Neural progenitor cell (in vitro differentiated cells): Measurements from ENCODE around the gene RAB6A. TPM values are rescaled to one million over a fixed set of nuclear protein-coding genes. Genes with fewer than 3 reads are reported as not detected.
"Not testable (repeated sequence)": the region's sequence is repeated elsewhere in the genome, so short reads cannot be mapped to it uniquely, and the experiment has no call there.

Source experiments
- DNase-seq: peaks from one replicate; pipeline ENCODE4 v3.0.0-alpha.2; 2016; ENCODE audit warnings: low spot score
- H2AFZ ChIP-seq: fragments of 200-600 bp; sonication (generic); replicated peaks from 2 replicates; pipeline ENCODE4 v1.6.1; 2016; ENCODE audit warnings: antibody characterized with exemption
- H3F3A ChIP-seq: fragments of 200-600 bp; sonication (generic); 2 replicates; pipeline ENCODE4 v1.6.1; 2016; ENCODE audit warnings: antibody characterized with exemption, low read depth
- H3K27ac ChIP-seq: fragments of 200-600 bp; sonication (generic); 2 replicates; pipeline ENCODE4 v1.5.1; 2016; ENCODE audit warnings: mild to moderate bottlenecking
- H3K27me3 ChIP-seq: fragments of 200-600 bp; sonication (generic); 2 replicates; pipeline ENCODE4 v1.6.1; 2016; ENCODE audit warnings: mild to moderate bottlenecking, moderate library complexity
- H3K36me3 ChIP-seq: fragments of 200-600 bp; sonication (generic); 2 replicates; pipeline ENCODE4 v1.5.1; 2016
- H3K4me1 ChIP-seq: fragments of 200-600 bp; sonication (generic); 2 replicates; pipeline ENCODE4 v1.6.1; 2016; ENCODE audit warnings: mixed run types
- H3K4me2 ChIP-seq: fragments of 200-600 bp; sonication (generic); 2 replicates; pipeline ENCODE4 v1.6.1; 2016
- H3K4me3 ChIP-seq: fragments of 200-600 bp; sonication (generic); 2 replicates; pipeline ENCODE4 v1.5.1; 2016
- H3K79me2 ChIP-seq: fragments of 200-600 bp; sonication (generic); 2 replicates; pipeline ENCODE4 v1.6.1; 2016; ENCODE audit warnings: low read depth
- H3K9ac ChIP-seq: fragments of 200-600 bp; sonication (generic); 2 replicates; pipeline ENCODE4 v1.6.1; 2016
- H3K9me3 ChIP-seq: fragments of 200-600 bp; sonication (generic); 2 replicates; pipeline ENCODE4 v1.5.1; 2016; ENCODE audit warnings: low read depth
- H4K20me1 ChIP-seq: fragments of 200-600 bp; sonication (generic); 2 replicates; pipeline ENCODE4 v1.6.1; 2016; ENCODE audit warnings: low read depth
- H3K27ac Mint-ChIP-seq: 3 replicates; pipeline ENCODE4 v1.8.0; 2021; ENCODE audit warnings: mixed read lengths
- H3K27me3 Mint-ChIP-seq: 2 replicates; pipeline ENCODE4 v1.8.0; 2022; ENCODE audit warnings: low read depth, mild to moderate bottlenecking, inconsistent platforms, moderate library complexity, mixed read lengths; ENCODE audit not compliant: insufficient read depth
- H3K36me3 Mint-ChIP-seq: 3 replicates; pipeline ENCODE4 v1.8.0; 2021; ENCODE audit warnings: mixed read lengths
- H3K4me1 Mint-ChIP-seq: 3 replicates; pipeline ENCODE4 v1.8.0; 2021; ENCODE audit warnings: mixed read lengths
- H3K4me3 Mint-ChIP-seq: 3 replicates; pipeline ENCODE4 v1.8.0; 2021; ENCODE audit warnings: mild to moderate bottlenecking, moderate library complexity, mixed read lengths
- H3K9me3 Mint-ChIP-seq: 3 replicates; pipeline ENCODE4 v1.8.0; 2020; ENCODE audit warnings: mixed read lengths
- EZH2 ChIP-seq: fragments of 200-600 bp; sonication (generic); IDR thresholded peaks from 2 replicates; pipeline ENCODE4 v1.6.1; 2017; ENCODE audit warnings: antibody characterized with exemption, mild to moderate bottlenecking, moderate library complexity
- EZH2phosphoT487 ChIP-seq: fragments of 200-600 bp; sonication (generic); IDR thresholded peaks from 2 replicates; pipeline ENCODE4 v1.6.1; 2017; ENCODE audit warnings: antibody characterized with exemption
- total RNA-seq: library from RNA; depleted of rRNA; stranded (reverse); fragments of >200 nt; gene quantifications from 2 replicates; pipeline ENCODE4 v1.2.3, GENCODE V29; 2015; ENCODE audit warnings: low replicate concordance
- TF ChIP-seq, protein P1 (sequence below): fragments of 200-600 bp; sonication (generic); IDR thresholded peaks from 2 replicates; pipeline ENCODE4 v1.5.1; 2017; ENCODE audit warnings: antibody characterized with exemption, mild to moderate bottlenecking

The RAB6A gene
- total RNA-seq, 1 donor from 2014 or later: 54.7 TPM

- Mint-ChIP-seq H3K4me1 (peaks cover 23% of the 10 kb centered on the region), H3K36me3 (peaks cover 11% of the 10 kb centered on the region), H3K27ac (no peak overlapping the region), H3K9me3 (no peaks in the 10 kb centered on the region), H3K4me3 (peak overlapping the region; percentile 58), H3K27me3 (no peaks in the 10 kb centered on the region)
- no peaks in the 10 kb centered on the region for H3K27me3 ChIP-seq
- peaks cover 9% of the 10 kb centered on the region for H3F3A ChIP-seq
- H3K9me3 ChIP-seq: no peaks in the 10 kb centered on the region
- H3K4me3 ChIP-seq: no peak overlapping the region
- H3K36me3 ChIP-seq: no peaks in the 10 kb centered on the region
- H3K79me2 ChIP-seq: peaks cover 95% of the 10 kb centered on the region
- H2AFZ ChIP-seq: no peak overlapping the region
- H3K4me2 ChIP-seq: no peak overlapping the region
- peaks cover 22% of the 10 kb centered on the region for H3K4me1 ChIP-seq
- peaks cover 38% of the 10 kb centered on the region for H4K20me1 ChIP-seq
- no peak overlapping the region for H3K27ac ChIP-seq
- no peak for TF ChIP-seq EZH2
- no peak for DNase-seq
- no peak overlapping the region for H3K9ac ChIP-seq
Measured at GRCh38 chr11:73755670-73756069, 5.2 kb downstream of the RAB6A start.

- Histone ChIP-seq H3K9me3 (no peaks in the 10 kb centered on the region), H3K27me3 (no peaks in the 10 kb centered on the region), H3K4me2 (no peak overlapping the region), H4K20me1 (peaks cover 38% of the 10 kb centered on the region), H3K9ac (no peak overlapping the region), H3F3A (no peaks in the 10 kb centered on the region), H2AFZ (no peak overlapping the region), H3K4me1 (peaks cover 16% of the 10 kb centered on the region), H3K27ac (no peak overlapping the region), H3K36me3 (no peaks in the 10 kb centered on the region), H3K79me2 (peaks cover 97% of the 10 kb centered on the region), H3K4me3 (no peak overlapping the region)
- H3K36me3 Mint-ChIP-seq: peaks cover 8% of the 10 kb centered on the region
- H3K9me3 Mint-ChIP-seq: no peaks in the 10 kb centered on the region
- no peak for DNase-seq
- TF ChIP-seq, protein P1, sequence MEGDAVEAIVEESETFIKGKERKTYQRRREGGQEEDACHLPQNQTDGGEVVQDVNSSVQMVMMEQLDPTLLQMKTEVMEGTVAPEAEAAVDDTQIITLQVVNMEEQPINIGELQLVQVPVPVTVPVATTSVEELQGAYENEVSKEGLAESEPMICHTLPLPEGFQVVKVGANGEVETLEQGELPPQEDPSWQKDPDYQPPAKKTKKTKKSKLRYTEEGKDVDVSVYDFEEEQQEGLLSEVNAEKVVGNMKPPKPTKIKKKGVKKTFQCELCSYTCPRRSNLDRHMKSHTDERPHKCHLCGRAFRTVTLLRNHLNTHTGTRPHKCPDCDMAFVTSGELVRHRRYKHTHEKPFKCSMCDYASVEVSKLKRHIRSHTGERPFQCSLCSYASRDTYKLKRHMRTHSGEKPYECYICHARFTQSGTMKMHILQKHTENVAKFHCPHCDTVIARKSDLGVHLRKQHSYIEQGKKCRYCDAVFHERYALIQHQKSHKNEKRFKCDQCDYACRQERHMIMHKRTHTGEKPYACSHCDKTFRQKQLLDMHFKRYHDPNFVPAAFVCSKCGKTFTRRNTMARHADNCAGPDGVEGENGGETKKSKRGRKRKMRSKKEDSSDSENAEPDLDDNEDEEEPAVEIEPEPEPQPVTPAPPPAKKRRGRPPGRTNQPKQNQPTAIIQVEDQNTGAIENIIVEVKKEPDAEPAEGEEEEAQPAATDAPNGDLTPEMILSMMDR: no peak
- TF ChIP-seq EZH2phosphoT487 (no peak), EZH2 (no peak)
- no peaks in the 10 kb centered on the region for H3K27me3 Mint-ChIP-seq
- H3K27ac Mint-ChIP-seq: no peak overlapping the region
- H3K4me1 Mint-ChIP-seq: peaks cover 15% of the 10 kb centered on the region
- no peak overlapping the region for H3K4me3 Mint-ChIP-seq
Measured at GRCh38 chr11:73753938-73754337, 6.9 kb downstream of the RAB6A start.

GRCh38 chr11:73752903-73753302 lies 8.0 kb downstream of the RAB6A start:
- Histone ChIP-seq H3K27me3 (no peaks in the 10 kb centered on the region), H3K4me3 (no peak overlapping the region), H3K27ac (no peak overlapping the region), H2AFZ (no peak overlapping the region), H3K4me1 (peaks cover 6% of the 10 kb centered on the region), H4K20me1 (peaks cover 36% of the 10 kb centered on the region), H3K4me2 (no peak overlapping the region), H3K36me3 (no peaks in the 10 kb centered on the region), H3K9me3 (no peaks in the 10 kb centered on the region), H3K9ac (no peak overlapping the region), H3F3A (no peaks in the 10 kb centered on the region), H3K79me2 (peaks cover 97% of the 10 kb centered on the region)
- peaks cover 8% of the 10 kb centered on the region for H3K36me3 Mint-ChIP-seq
- H3K4me3 Mint-ChIP-seq: no peak overlapping the region
- peak; percentile 5 for DNase-seq
- H3K27ac Mint-ChIP-seq: peak overlapping the region; percentile 26
- TF ChIP-seq EZH2phosphoT487: no peak
- TF ChIP-seq EZH2: no peak
- TF ChIP-seq, protein P1: no peak
- peaks cover 4% of the 10 kb centered on the region for H3K4me1 Mint-ChIP-seq
- H3K27me3 Mint-ChIP-seq: no peaks in the 10 kb centered on the region
- H3K9me3 Mint-ChIP-seq: no peaks in the 10 kb centered on the region

DNA sequence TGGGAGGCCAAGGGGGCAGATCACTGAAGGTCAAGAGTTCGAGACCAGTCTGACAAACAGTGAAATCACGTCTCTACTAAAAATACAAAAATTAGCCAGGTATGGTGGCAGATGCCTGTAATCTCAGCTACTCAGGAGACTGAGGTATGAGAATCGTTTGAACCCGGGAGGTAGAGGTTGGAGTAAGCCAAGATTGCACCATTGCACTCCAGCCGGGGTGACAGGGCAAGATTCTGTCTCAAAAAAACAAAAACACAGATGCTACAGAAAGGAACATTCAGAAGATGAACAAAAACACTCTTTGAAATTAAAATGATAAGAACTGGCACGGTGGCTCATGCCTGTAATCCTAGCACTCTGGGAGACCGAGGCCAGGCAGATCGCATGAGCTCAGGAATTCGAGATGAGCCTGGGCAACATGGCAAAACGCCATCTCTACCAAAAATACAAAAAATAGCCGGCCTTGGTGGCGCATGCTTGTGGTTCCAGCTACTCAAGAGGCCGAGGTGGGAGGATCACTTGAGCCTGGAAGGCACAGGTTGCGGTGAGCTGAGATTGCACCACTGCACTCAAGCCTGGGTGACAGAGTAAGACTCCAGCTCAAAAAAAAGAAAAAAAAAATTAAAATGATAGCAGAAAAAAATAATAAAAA lies 8.5 kb downstream of the RAB6A start:
- H3K9me3 Mint-ChIP-seq: no peaks in the 10 kb centered on the region
- Histone ChIP-seq H3F3A (no peaks in the 10 kb centered on the region), H2AFZ (no peak overlapping the region), H3K79me2 (peaks cover 97% of the 10 kb centered on the region), H3K9me3 (no peaks in the 10 kb centered on the region), H3K4me1 (no peaks in the 10 kb centered on the region), H3K4me2 (no peak overlapping the region), H3K9ac (no peak overlapping the region), H3K36me3 (no peaks in the 10 kb centered on the region), H3K27me3 (no peaks in the 10 kb centered on the region), H3K4me3 (no peak overlapping the region), H3K27ac (no peak overlapping the region), H4K20me1 (peaks cover 41% of the 10 kb centered on the region)
- DNase-seq: no peak
- H3K36me3 Mint-ChIP-seq: peaks cover 8% of the 10 kb centered on the region
- H3K4me3 Mint-ChIP-seq: no peak overlapping the region
- TF ChIP-seq, protein P1: no peak
- TF ChIP-seq EZH2: no peak
- no peak for TF ChIP-seq EZH2phosphoT487
- no peaks in the 10 kb centered on the region for H3K4me1 Mint-ChIP-seq
- H3K27ac Mint-ChIP-seq: no peak overlapping the region
- no peaks in the 10 kb centered on the region for H3K27me3 Mint-ChIP-seq

- H3K9me3 Mint-ChIP-seq, H3K36me3 Mint-ChIP-seq: not testable (repeated sequence)
Measured at GRCh38 chr11:73750862-73751261, 10.0 kb downstream of the RAB6A start.

More at GRCh38 chr11:73750862-73751261, 10.0 kb downstream of the RAB6A start:
- Histone ChIP-seq H4K20me1 (peaks cover 47% of the 10 kb centered on the region), H3K79me2 (peaks cover 97% of the 10 kb centered on the region)
- H3K36me3 ChIP-seq, H3K27me3 Mint-ChIP-seq, H3K9ac ChIP-seq, H3K4me3 ChIP-seq, H3K27ac ChIP-seq, H3K4me1 Mint-ChIP-seq, H2AFZ ChIP-seq, H3K4me2 ChIP-seq, H3K27ac Mint-ChIP-seq, H3K4me3 Mint-ChIP-seq, H3F3A ChIP-seq, H3K27me3 ChIP-seq, H3K4me1 ChIP-seq, DNase-seq, H3K9me3 ChIP-seq: not testable (repeated sequence)
